Neural cell (in vitro differentiated cells): Measurements from ENCODE around the gene SH3RF3. TPM values are rescaled to one million over a fixed set of nuclear protein-coding genes. Genes with fewer than 3 reads are reported as not detected.

Experiments
- H2AFZ ChIP-seq: fragments of 200-600, 300-800 bp; sonication (generic), shearing (Covaris generic); 2 replicates; pipeline ENCODE4 v1.6.0; 2014; ENCODE audit warnings: low read depth, mild to moderate bottlenecking, antibody characterized with exemption, low read length, moderate library complexity
- H3F3A ChIP-seq: fragments of 200-600 bp; shearing (Covaris generic); 2 replicates; pipeline ENCODE4 v1.6.1; 2016; ENCODE audit warnings: mild to moderate bottlenecking, moderate library complexity, mixed read lengths, antibody characterized with exemption, low read length; ENCODE audit not compliant: insufficient read depth, poor library complexity, severe bottlenecking
- H3K27ac ChIP-seq: fragments of 200-600, 300-800 bp; sonication (generic), shearing (Covaris generic); 2 replicates; pipeline ENCODE4 v1.5.1; 2014; ENCODE audit warnings: mild to moderate bottlenecking, low read length, moderate library complexity
- H3K27me3 ChIP-seq: fragments of 300-800, 200-600 bp; sonication (generic), shearing (Covaris generic); 2 replicates; pipeline ENCODE4 v1.6.0; 2014; ENCODE audit warnings: mild to moderate bottlenecking, low read depth, low read length, moderate library complexity; ENCODE audit not compliant: insufficient read depth
- H3K36me3 ChIP-seq: fragments of 300-800, 200-600 bp; sonication (generic), shearing (Covaris generic); 2 replicates; pipeline ENCODE4 v1.5.1; 2014; ENCODE audit warnings: mild to moderate bottlenecking, antibody characterized with exemption, low read length, moderate library complexity; ENCODE audit not compliant: insufficient read depth
- H3K4me2 ChIP-seq: fragments of 300-800, 200-600 bp; sonication (generic), shearing (Covaris generic); 2 replicates; pipeline ENCODE4 v1.6.0; 2014; ENCODE audit warnings: mild to moderate bottlenecking, low read length
- H3K4me3 ChIP-seq: fragments of 300-800, 200-600 bp; sonication (generic), shearing (Covaris generic); 2 replicates; pipeline ENCODE4 v1.5.1; 2014; ENCODE audit warnings: mild to moderate bottlenecking, low read length, moderate library complexity
- H3K79me2 ChIP-seq: fragments of 200-600 bp; shearing (Covaris generic); replicated peaks from 2 replicates; pipeline ENCODE4 v1.6.0; 2014; ENCODE audit warnings: mild to moderate bottlenecking, low read length, moderate library complexity; ENCODE audit not compliant: insufficient read depth
- H3K9ac ChIP-seq: fragments of 300-800, 200-600 bp; sonication (generic), shearing (Covaris generic); 2 replicates; pipeline ENCODE4 v1.6.1; 2016; ENCODE audit warnings: mild to moderate bottlenecking, low read length, mixed read lengths
- H3K9me2 ChIP-seq: fragments of 200-600 bp; shearing (Covaris generic); 2 replicates; pipeline ENCODE4 v1.6.1; 2016; ENCODE audit warnings: mild to moderate bottlenecking, low read length, mixed read lengths; ENCODE audit not compliant: insufficient read depth
- H3K9me3 ChIP-seq: fragments of 200-600, 300-800 bp; sonication (generic), shearing (Covaris generic); 2 replicates; pipeline ENCODE4 v1.6.1; 2016; ENCODE audit warnings: mild to moderate bottlenecking, mixed run types, low read length, moderate library complexity, mixed read lengths
- H4K20me1 ChIP-seq: fragments of 200-600 bp; shearing (Covaris generic); 2 replicates; pipeline ENCODE4 v1.6.1; 2016; ENCODE audit warnings: mild to moderate bottlenecking, mixed run types; ENCODE audit not compliant: insufficient read depth
- CTCF ChIP-seq: fragments of 450-650 bp; IDR thresholded peaks from 2 replicates; pipeline ENCODE4 v1.5.1; 2014; ENCODE audit warnings: antibody characterized with exemption, mild to moderate bottlenecking, moderate library complexity; ENCODE audit not compliant: poor library complexity, severe bottlenecking
- EP300 ChIP-seq: fragments of 450-650 bp; conservative IDR thresholded peaks from 2 replicates; pipeline ENCODE4 v1.6.1; 2014; ENCODE audit warnings: antibody characterized with exemption, mild to moderate bottlenecking, moderate library complexity; ENCODE audit not compliant: poor library complexity, severe bottlenecking
- EZH2 ChIP-seq: fragments of 200-600, 300-800 bp; shearing (Covaris generic), sonication (generic); IDR thresholded peaks from 2 replicates; pipeline ENCODE4 v1.6.1; 2014; ENCODE audit warnings: antibody characterized with exemption, low read length, borderline replicate concordance, mild to moderate bottlenecking; ENCODE audit not compliant: insufficient read depth, poor library complexity, severe bottlenecking
- MXI1 ChIP-seq: fragments of 450-650 bp; conservative IDR thresholded peaks from 2 replicates; pipeline ENCODE4 v1.6.1; 2014; ENCODE audit warnings: antibody characterized with exemption, mild to moderate bottlenecking; ENCODE audit not compliant: poor library complexity, severe bottlenecking
- POLR2AphosphoS5 ChIP-seq: IDR thresholded peaks from 2 replicates; pipeline ENCODE4 v1.6.1; 2012
- RAD21 ChIP-seq: fragments of 450-650 bp; conservative IDR thresholded peaks from 2 replicates; pipeline ENCODE4 v1.6.1; 2014; ENCODE audit warnings: antibody characterized with exemption, mild to moderate bottlenecking, moderate library complexity
- REST ChIP-seq: IDR thresholded peaks from 2 replicates; pipeline ENCODE4 v1.6.1; 2012; ENCODE audit warnings: borderline replicate concordance
- SMC3 ChIP-seq: fragments of 450-650 bp; conservative IDR thresholded peaks from 2 replicates; pipeline ENCODE4 v1.6.1; 2014; ENCODE audit warnings: antibody characterized with exemption, mild to moderate bottlenecking, moderate library complexity; ENCODE audit not compliant: poor library complexity
- TAF1 ChIP-seq: IDR thresholded peaks from 2 replicates; pipeline ENCODE4 v1.6.1; 2012; ENCODE audit warnings: low read depth
- polyA plus RNA-seq: library from polyadenylated mRNA; depleted of rRNA; stranded (reverse); fragments of >200 nt; gene quantifications from 2 replicates; pipeline ENCODE4 v1.2.3, GENCODE V29; 2014

Gene SH3RF3
- polyA plus RNA-seq, 1 donor from 2014 or later = 0.53 TPM

- no peaks in the 10 kb centered on the region for H3K27me3 ChIP-seq
- H3F3A ChIP-seq = peaks cover under 1% of the 10 kb centered on the region
- H3K9me2 ChIP-seq = no peaks in the 10 kb centered on the region
- no peaks in the 10 kb centered on the region for H3K79me2 ChIP-seq
- no peaks in the 10 kb centered on the region for H3K36me3 ChIP-seq
- no peaks in the 10 kb centered on the region for H3K9me3 ChIP-seq
- no peak for TF ChIP-seq SMC3
- no peak for TF ChIP-seq MXI1
- TF ChIP-seq EZH2 = no peak
- TF ChIP-seq TAF1 = no peak
- no peak for TF ChIP-seq CTCF
- TF ChIP-seq POLR2AphosphoS5 = no peak
- TF ChIP-seq REST = no peak
- TF ChIP-seq EP300 = no peak
- no peak overlapping the region for H3K4me3 ChIP-seq
- H4K20me1 ChIP-seq = no peaks in the 10 kb centered on the region
- H3K4me2 ChIP-seq = no peak overlapping the region
- no peak overlapping the region for H3K27ac ChIP-seq
- H2AFZ ChIP-seq = no peak overlapping the region
- no peak overlapping the region for H3K9ac ChIP-seq
These were observed 97.6 kb downstream of the SH3RF3 start for GRCh38 chr2:109226622-109227021.

- no peaks in the 10 kb centered on the region for H3K27me3 ChIP-seq
- H3K79me2 ChIP-seq = no peaks in the 10 kb centered on the region
- H2AFZ ChIP-seq = no peak overlapping the region
- TF ChIP-seq POLR2AphosphoS5 = no peak
- TF ChIP-seq REST = no peak
- TF ChIP-seq TAF1 = no peak
- no peak for TF ChIP-seq MXI1
- no peak for TF ChIP-seq EP300
- no peak for TF ChIP-seq EZH2
- TF ChIP-seq SMC3 = no peak
- no peak for TF ChIP-seq RAD21
- TF ChIP-seq CTCF = no peak
- H3K4me3 ChIP-seq = no peak overlapping the region
- no peaks in the 10 kb centered on the region for H3K36me3 ChIP-seq
- H3K4me2 ChIP-seq = no peak overlapping the region
- no peaks in the 10 kb centered on the region for H3K9me2 ChIP-seq
- no peaks in the 10 kb centered on the region for H4K20me1 ChIP-seq
- no peak overlapping the region for H3K27ac ChIP-seq
- no peaks in the 10 kb centered on the region for H3K9me3 ChIP-seq
- H3F3A ChIP-seq = peaks cover 5% of the 10 kb centered on the region
- H3K9ac ChIP-seq = no peak overlapping the region
These were observed 100.2 kb downstream of the SH3RF3 start for GRCh38 chr2:109229094-109229675.
